ENCODE results near the gene GNAS-AS1.

GNAS-AS1 gene

GRCh38 chr20:58776109-58776508 lies 74.6 kb downstream of the GNAS-AS1 start:
- no peak for DNase-seq

- DNase-seq: no peak
Observed at GRCh38 chr20:58775371-58775770, 75.3 kb downstream of the GNAS-AS1 start.

GRCh38 chr20:58774667-58775263 lies 75.9 kb downstream of the GNAS-AS1 start:
- no peak for DNase-seq

- no peak for DNase-seq
Observed at GRCh38 chr20:58774214-58774613, 76.5 kb downstream of the GNAS-AS1 start.

- DNase-seq: no peak
Observed at GRCh38 chr20:58772786-58773185, 77.9 kb downstream of the GNAS-AS1 start.

Data from NCI-H82 (cell line).